ENCODE measurements around the gene GPNMB.
"Not testable (repeated sequence)": the region's sequence is repeated elsewhere in the genome, so short reads cannot be mapped to it uniquely, and the experiment has no call there.

GPNMB gene

GRCh38 chr7:23299770-23300300, 53.3 kb downstream of the GPNMB start:
- DNase-seq (ENCODE audit: low read depth in 2 of 2): no peak

- no peak for DNase-seq (ENCODE audit: low read depth in 2 of 2)
These were observed 60.5 kb downstream of the GPNMB start for GRCh38 chr7:23306936-23307521.

- DNase-seq (ENCODE audit: low read depth in 2 of 2): no peak
These were observed 62.2 kb downstream of the GPNMB start for GRCh38 chr7:23308754-23309153.

GRCh38 chr7:23312141-23312540, 65.6 kb downstream of the GPNMB start:
- not testable (repeated sequence) for DNase-seq (ENCODE audit: low read depth in 2 of 2)

GRCh38 chr7:23315366-23315765, 68.8 kb downstream of the GPNMB start:
- DNase-seq (ENCODE audit: low read depth in 2 of 2): no peak

Measured in activated CD8-positive, alpha-beta memory T cell treated with anti-CD3 and anti-CD28 coated beads for 4 hours (primary cell).